ENCODE data around the gene RO60.

DNA sequence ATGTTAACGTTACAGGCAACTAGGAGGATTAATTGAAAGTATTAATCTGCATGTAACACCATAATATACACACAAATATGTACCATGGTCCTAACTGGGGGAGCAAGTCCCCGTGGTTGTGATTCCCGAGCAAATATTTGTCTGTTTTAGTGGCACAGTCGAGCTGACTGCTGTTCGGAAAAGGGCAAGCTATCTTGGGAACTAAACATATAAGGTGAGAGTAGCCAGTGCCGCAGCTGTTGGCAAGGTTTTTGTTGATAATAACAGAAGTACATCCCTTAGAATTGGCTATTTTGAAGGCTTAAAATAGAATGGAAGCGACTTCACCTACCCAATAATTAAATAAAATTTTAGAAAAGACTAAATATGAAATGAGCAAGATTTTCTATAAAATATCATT is 45.7 kb upstream of the RO60 start:
- no peak for TF ChIP-seq EZH2 (IDR thresholded peaks at IDR 0.05; ENCODE audit: insufficient read depth, poor library complexity, severe bottlenecking)
- no peak for TF ChIP-seq EZH2phosphoT487 (IDR thresholded peaks at IDR 0.05; ENCODE audit: insufficient read depth, low read depth)
